ENCODE measurements around the gene MLANA. TPM values are rescaled to one million over a fixed set of nuclear protein-coding genes. Genes with fewer than 3 reads are reported as not detected.

MLANA gene
- total RNA-seq, 2 experiments from 2014 or later, result not detected

DNA sequence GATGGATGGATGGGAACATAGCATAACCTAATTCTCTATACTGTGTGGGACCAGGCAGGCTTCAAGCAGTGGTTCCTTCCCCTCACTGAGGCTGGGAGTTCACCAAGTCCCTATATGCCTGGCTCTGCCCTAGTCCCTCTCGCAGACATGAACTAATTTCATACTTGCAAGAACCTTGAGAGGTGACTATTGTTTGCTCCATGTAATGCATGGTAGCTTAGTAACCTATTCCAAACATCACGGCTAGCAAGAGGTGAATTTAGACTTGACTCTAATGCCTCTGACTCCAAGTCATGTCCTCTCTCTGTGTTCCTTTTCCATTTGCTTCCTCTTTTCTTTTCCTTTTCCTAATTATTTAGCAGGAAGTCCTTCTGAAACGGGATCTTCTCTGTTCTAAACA is 31.9 kb upstream of the MLANA start:
- TF ChIP-seq CTCF (IDR thresholded peaks at IDR 0.05), result no peak
- Mint-ChIP-seq H3K4me3 (no peak overlapping the region), H3K9me3 (no peaks in the 10 kb centered on the region), H3K27me3 (no peaks in the 10 kb centered on the region), H3K27ac (no peak overlapping the region), H3K36me3 (ENCODE audit: low read depth) (peaks cover 4% of the 10 kb centered on the region), H3K4me1 (ENCODE audit: low read depth) (peaks cover 7% of the 10 kb centered on the region)
- POLR2A ChIA-PET, result no interaction called here
- intact Hi-C loops (cut with micrococcal nuclease), result no loop called here
- no peak for DNase-seq
- CTCF ChIA-PET, result interaction anchor here (1.0 to 3.7 kb wide), 6 partner anchors 10 to 58 kb away, joined by 3 to 12 read pairs (median 4); partner anchors contain the start of gene ERMP1
- no peak for ATAC-seq

GRCh38 chr9:5863092-5863746 is 27.5 kb upstream of the MLANA start:
- intact Hi-C loops (cut with micrococcal nuclease), result no loop called here
- ATAC-seq (no peak), DNase-seq (no peak)
- ChIA-PET CTCF (interaction anchor here (2.7 kb wide), 1 partner anchor 30 kb away, joined by 8 read pairs; the partner anchor contains the start of gene ERMP1), POLR2A (no interaction called here)
- H3K27ac Mint-ChIP-seq, result no peak overlapping the region
- H3K4me3 Mint-ChIP-seq, result no peak overlapping the region
- no peaks in the 10 kb centered on the region for H3K9me3 Mint-ChIP-seq
- H3K4me1 Mint-ChIP-seq (ENCODE audit: low read depth), result no peaks in the 10 kb centered on the region
- TF ChIP-seq CTCF (IDR thresholded peaks at IDR 0.05), result no peak
- no peaks in the 10 kb centered on the region for H3K27me3 Mint-ChIP-seq
- no peaks in the 10 kb centered on the region for H3K36me3 Mint-ChIP-seq (ENCODE audit: low read depth)

- H3K4me3 Mint-ChIP-seq, result no peak overlapping the region
- CTCF ChIA-PET, result interaction anchor here (1.1 kb wide), 1 partner anchor 22 kb away, joined by 3 read pairs; no protein-coding TSS in a partner anchor
- no peaks in the 10 kb centered on the region for H3K9me3 Mint-ChIP-seq
- peaks cover 3% of the 10 kb centered on the region for H3K4me1 Mint-ChIP-seq (ENCODE audit: low read depth)
- H3K27ac Mint-ChIP-seq, result no peak overlapping the region
- ATAC-seq (no peak), DNase-seq (no peak)
- no peak for TF ChIP-seq CTCF (IDR thresholded peaks at IDR 0.05)
- POLR2A ChIA-PET, result no interaction called here
- intact Hi-C loops (cut with micrococcal nuclease), result no loop called here
- H3K27me3 Mint-ChIP-seq, result no peaks in the 10 kb centered on the region
- no peaks in the 10 kb centered on the region for H3K36me3 Mint-ChIP-seq (ENCODE audit: low read depth)
Observed at GRCh38 chr9:5864446-5864845, 26.2 kb upstream of the MLANA start.

DNA sequence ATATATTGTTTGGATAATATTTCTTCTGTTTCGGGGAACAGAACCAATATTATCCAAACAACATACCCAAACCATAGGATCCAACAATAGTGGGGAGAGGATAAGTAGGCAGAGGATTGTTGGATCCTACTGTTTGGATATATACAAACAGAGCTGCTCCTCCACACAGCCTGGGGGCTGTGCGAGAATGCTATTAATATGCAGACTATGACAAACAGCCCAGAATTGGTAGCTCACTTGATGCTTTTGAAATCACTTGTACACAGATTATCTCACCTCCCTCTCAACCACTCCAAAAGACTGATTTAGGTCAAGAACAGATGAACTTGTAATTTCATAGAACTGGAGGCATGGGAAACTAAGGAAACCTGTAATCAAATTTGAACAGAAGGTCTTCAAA is 24.4 kb upstream of the MLANA start:
- TF ChIP-seq CTCF (IDR thresholded peaks at IDR 0.05), result no peak
- Mint-ChIP-seq H3K27me3 (no peaks in the 10 kb centered on the region), H3K36me3 (ENCODE audit: low read depth) (no peaks in the 10 kb centered on the region), H3K27ac (no peak overlapping the region), H3K4me3 (no peak overlapping the region), H3K9me3 (no peaks in the 10 kb centered on the region), H3K4me1 (ENCODE audit: low read depth) (peaks cover 11% of the 10 kb centered on the region)
- intact Hi-C loops (cut with micrococcal nuclease), result no loop called here
- ChIA-PET CTCF (interaction anchor here (0.9 to 1.5 kb wide), 2 partner anchors 20 to 34 kb away, joined by 3 to 6 read pairs; partner anchors contain the start of gene ERMP1), POLR2A (no interaction called here)
- ATAC-seq, result no peak
- DNase-seq, result no peak

DNA sequence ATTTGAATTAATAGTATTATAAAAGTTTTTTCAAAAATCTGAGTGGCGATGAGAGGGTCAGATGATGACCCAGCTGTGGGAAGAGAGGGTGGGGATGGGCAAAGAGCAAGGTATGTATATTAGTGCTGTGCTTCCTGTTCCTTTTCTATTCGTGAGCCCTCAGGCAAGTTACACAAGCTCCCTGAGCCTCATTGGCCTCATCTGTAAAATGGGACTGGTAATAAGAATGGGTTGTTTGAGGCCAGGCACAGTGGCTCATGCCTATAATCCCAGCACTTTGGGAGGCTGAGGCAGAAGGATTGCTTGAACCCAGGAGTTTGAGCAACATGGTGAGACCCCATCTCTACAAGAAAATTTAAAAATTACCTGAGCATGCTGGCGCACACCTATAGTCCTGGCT is 24.0 kb upstream of the MLANA start:
- intact Hi-C loops (cut with micrococcal nuclease), result no loop called here
- Mint-ChIP-seq H3K27ac (no peak overlapping the region), H3K27me3 (no peaks in the 10 kb centered on the region), H3K9me3 (no peaks in the 10 kb centered on the region), H3K4me1 (ENCODE audit: low read depth) (peaks cover 11% of the 10 kb centered on the region), H3K36me3 (ENCODE audit: low read depth) (no peaks in the 10 kb centered on the region), H3K4me3 (no peak overlapping the region)
- DNase-seq (no peak), ATAC-seq (no peak)
- POLR2A ChIA-PET, result no interaction called here
- CTCF ChIA-PET, result interaction anchor here (1.5 to 2.8 kb wide), 2 partner anchors 20 to 33 kb away, joined by 6 to 8 read pairs; partner anchors contain the start of gene ERMP1
- no peak for TF ChIP-seq CTCF (IDR thresholded peaks at IDR 0.05)
